Right lobe of liver (tissue), 4 donors: ENCODE measurements around the gene SRCIN1.

Experiments
- POLR2A ChIP-seq: fragments of 450-650 bp; IDR thresholded peaks from one replicate; pipeline ENCODE4 v1.6.1; 2017; ENCODE audit warnings: antibody characterized with exemption, mild to moderate bottlenecking
- TF ChIP-seq, protein P1 (sequence below), 4 donors: fragments of 200-600 bp in 3 of 4; fragments of 450-650 bp in 1 of 4; IDR thresholded peaks; one replicate each; pipeline versions ENCODE4 v1.5.1 to v1.8.0; 2016 to 2022; ENCODE audit warnings: antibody characterized with exemption in 4 of 4, mild to moderate bottlenecking in 2 of 4
- donor health status: DM: no; HTN: no; CAD: no.
- donor health status: DM: no; HTN: no; CAD: no.
- donor health status: DM: no; HTN: yes; CAD: no.

DNA sequence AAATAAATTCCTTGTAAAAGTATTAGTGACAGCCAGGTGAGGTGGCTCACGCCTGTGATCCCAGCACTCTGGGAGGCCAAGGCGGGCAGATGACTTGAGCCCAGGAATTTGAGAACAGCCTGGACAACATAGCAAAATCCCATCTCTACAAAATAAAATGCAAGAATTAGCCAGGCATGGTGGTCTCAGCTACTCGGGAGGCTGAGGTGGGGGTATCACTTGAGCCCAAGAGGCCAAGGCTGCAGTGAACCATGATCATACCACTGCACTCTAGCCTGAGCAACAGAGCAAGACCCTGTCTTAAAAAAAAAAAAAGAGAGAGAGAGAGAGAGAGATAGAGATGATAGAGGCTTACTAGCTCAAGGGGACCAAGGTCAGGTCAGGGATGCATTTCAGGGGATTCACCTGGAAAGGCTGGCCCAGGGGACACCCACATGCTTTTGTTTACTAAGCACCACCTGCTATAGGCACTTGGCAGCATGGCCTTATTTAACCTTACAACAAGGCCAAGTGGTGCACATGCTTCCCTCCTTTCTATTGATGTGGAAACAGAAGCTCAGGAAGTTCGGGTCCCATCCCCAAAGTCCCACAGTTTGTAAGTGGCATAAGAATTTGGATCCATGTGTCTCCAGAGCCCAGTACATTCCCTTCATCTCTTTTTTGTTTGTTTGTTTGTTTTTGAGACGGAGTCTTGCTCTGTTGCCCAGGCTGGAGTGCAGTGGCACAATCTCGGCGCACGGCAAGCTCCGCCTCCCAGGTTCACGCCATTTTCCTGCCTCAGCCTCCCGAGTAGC is 12.4 kb upstream of the SRCIN1 start:
- TF ChIP-seq, protein P1, sequence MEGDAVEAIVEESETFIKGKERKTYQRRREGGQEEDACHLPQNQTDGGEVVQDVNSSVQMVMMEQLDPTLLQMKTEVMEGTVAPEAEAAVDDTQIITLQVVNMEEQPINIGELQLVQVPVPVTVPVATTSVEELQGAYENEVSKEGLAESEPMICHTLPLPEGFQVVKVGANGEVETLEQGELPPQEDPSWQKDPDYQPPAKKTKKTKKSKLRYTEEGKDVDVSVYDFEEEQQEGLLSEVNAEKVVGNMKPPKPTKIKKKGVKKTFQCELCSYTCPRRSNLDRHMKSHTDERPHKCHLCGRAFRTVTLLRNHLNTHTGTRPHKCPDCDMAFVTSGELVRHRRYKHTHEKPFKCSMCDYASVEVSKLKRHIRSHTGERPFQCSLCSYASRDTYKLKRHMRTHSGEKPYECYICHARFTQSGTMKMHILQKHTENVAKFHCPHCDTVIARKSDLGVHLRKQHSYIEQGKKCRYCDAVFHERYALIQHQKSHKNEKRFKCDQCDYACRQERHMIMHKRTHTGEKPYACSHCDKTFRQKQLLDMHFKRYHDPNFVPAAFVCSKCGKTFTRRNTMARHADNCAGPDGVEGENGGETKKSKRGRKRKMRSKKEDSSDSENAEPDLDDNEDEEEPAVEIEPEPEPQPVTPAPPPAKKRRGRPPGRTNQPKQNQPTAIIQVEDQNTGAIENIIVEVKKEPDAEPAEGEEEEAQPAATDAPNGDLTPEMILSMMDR (IDR thresholded peaks at IDR 0.05), result no peak
- no peak for TF ChIP-seq POLR2A
